Activated CD4-positive, alpha-beta T cell treated with anti-CD3 and anti-CD28 coated beads, Interleukin-2, amount 50 U/mL, for 1 hour (primary cell): ENCODE data around the gene RPUSD3.

Experiments
- DNase-seq: peaks from one replicate; pipeline ENCODE4 v3.0.0-alpha.2; 2020

Gene RPUSD3

GRCh38 chr3:9828801-9829755 lies 14.7 kb downstream of the RPUSD3 start:
- no peak for DNase-seq

DNA sequence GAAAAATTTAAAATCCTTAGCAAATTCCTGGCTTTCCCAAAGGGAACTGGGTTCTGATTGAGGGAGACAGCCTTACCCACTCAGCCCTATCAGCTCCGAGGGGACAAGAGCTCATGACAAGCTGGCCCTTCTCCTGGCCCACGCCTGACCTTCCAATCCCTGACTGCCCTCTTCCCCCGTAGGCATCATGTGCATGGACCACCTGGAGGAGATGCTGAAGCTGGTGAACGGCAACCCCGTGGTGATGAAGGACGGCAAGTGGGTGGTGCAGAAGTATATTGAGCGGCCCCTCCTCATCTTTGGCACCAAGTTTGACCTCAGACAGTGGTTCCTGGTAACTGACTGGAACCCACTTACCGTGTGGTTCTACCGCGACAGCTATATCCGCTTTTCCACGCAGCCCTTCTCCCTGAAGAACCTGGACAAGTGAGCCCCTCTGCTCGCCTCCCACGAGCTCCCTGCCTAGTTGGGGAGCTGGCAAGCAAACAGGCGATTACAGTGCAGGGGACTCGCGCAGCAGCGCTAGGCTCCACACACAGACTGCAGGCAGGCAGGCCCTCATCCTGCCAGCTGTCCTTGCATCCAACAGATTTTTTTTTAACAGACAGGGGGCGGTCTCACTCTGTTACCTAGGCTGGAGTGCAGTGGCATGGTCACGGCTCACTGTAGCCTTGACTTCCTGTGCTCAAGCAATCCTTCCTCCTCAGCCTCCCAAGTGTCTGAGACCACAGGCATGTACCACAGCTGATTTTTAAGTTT lies 16.8 kb downstream of the RPUSD3 start:
- no peak for DNase-seq

DNA sequence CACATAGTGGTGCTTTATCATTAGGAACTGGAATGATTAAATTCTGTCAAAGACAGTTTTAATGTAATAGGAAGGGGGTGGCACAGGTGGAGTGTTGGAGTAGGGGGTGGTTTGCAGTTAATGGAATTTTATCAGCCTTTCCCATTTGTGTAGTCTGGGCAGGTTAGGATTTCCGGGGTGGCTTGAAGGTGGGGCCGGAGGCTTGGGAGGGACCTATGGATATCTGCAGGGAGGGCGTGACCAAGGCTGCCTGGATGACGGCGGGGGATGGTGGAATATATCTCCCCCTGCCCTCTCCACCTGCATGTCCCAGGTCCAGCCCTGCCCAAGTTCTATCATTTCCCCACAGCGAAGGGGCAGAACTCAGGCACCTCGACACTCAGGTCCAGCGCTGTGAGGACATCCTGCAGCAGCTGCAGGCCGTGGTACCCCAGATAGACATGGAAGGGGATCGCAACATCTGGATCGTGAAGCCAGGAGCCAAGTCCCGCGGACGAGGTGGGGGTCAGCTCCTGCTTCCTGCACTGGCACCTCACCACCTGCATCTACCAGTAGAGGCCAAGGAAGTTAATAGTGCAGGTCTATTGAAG lies 18.3 kb downstream of the RPUSD3 start:
- no peak for DNase-seq

DNA sequence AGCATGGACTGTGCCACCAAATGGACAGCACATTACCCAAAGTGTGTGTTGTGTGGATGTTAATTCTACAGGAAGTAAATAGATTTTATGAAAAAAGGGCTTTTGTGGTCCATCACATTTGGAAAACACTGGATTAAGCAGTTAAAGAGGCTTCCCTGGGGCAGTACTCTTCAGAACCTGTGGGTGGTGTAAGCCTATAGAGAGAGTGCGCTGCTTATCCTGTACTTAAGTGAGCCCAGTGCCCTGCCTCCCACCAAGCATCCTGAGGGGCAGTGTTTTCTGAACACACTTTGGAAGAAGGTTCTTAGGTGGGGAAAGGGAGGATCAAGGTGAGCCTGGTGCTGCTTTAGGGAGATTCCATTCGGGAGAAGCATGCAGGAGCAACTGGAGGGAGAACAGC lies 22.9 kb downstream of the RPUSD3 start:
- no peak for DNase-seq

- DNase-seq = no peak
These were observed 23.3 kb downstream of the RPUSD3 start for GRCh38 chr3:9820543-9820942.

- no peak for DNase-seq
These were observed 25.0 kb downstream of the RPUSD3 start for GRCh38 chr3:9818666-9819335.

DNA sequence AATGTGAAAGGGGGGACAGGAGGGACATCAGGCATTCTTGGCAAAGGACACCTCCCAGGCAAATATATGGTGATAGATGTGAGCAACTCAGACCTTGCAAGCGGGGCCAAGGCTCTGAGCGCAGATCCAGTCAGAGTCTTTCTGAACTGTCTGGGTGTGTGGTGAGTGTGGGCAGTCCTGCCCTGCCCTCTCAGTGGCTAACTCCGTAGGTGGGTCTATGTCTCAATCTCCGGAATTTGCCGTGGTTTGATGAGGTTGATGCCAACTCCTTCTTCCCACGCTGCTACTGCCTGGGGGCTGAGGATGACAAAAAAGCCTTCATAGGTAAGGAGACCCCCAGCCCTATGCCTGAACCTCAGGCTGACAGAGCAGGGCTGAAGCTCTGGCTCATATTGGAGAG lies 26.4 kb downstream of the RPUSD3 start:
- no peak for DNase-seq

GRCh38 chr3:9815986-9816385 lies 27.8 kb downstream of the RPUSD3 start:
- no peak for DNase-seq

DNA sequence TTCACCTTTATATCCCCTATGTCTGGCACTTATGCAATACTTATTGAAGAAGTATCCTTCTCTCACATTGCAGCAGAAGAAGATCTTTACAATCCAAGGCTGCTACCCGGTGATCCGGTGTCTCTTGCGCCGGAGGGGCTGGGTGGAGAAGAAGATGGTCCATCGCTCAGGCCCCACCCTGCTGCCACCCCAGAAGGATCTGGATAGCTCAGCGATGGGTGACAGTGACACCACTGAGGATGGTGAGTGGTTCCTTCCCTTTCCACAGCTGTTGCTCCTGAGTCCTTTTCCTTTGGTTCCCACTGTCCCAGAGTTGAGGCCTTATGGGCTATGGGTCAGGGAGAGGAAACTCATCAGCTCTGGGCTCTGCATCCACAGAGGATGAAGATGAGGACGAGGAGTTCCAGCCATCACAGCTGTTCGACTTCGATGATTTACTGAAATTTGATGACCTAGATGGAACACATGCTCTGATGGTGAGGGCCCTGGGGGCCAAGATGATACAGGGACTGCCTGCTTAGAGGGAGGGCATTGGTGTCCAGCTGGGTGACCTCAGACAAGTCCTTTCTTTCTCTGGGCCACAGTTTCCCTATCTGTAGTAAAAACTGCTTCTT lies 30.8 kb downstream of the RPUSD3 start:
- no peak for DNase-seq

DNA sequence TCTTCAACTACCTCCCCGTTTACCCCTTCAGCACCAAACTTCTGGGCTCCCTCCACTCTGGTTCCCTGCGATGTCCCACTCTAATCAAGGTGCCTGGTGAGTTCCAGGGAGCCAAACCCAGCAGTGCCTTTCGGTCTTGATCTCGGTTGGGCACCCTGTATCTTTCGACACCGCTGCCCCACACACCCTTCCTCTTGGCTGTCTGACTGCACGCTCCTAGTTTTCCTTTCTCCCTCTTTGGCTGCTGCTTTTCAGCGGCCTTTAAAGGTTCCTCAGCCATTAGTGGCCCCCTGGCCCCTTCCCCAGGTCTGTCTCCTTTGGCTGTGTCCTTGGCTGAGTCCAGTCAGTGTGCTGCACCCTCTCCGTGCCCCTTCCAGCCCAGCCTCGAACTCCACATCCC lies 33.0 kb downstream of the RPUSD3 start:
- no peak for DNase-seq

GRCh38 chr3:9810433-9810770 lies 33.4 kb downstream of the RPUSD3 start:
- no peak for DNase-seq

- peak; percentile 38 for DNase-seq
These were observed 34.0 kb downstream of the RPUSD3 start, which contains the start of gene TTLL3 for GRCh38 chr3:9809615-9810432. Gene TTLL3 (plus strand): TSS chr3:9810262. CDS start chr3:9810662, 400 bp downstream.

- no peak for DNase-seq
These were observed 34.6 kb downstream of the RPUSD3 start for GRCh38 chr3:9809239-9809614.

DNA sequence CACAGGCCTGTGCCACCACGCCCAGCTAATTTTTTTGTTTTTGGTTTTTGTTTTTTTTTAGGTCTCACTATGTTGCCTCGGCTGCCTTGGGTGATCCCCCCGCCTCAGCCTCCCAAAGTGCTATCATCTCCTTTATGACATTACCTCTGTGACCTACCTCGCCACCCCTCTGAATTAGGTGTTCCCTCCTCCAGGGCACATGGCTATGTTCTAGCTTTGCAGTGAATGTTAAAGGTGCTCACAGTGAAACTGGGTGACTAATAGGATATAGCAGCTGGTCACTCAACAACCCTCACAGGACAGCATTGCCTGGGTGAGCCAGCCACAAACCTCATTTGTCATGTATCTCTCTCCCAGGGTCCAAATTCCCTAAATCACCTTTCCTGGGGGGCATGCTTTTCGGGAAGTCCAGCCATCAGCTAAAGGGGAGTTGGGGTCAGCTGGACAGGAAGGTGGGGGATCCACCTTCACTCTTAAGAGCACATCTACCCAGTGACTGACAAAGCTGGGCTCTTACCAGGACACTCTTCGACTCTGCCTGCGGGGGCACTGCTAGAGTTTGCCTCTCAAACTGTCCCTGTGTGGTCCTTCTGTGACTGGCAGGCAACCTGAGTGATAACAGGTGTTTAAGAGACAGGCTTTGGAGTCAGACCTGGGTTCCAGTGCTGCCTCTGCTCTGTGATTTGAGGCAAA lies 35.3 kb downstream of the RPUSD3 start:
- peak; percentile 53 for DNase-seq

DNA sequence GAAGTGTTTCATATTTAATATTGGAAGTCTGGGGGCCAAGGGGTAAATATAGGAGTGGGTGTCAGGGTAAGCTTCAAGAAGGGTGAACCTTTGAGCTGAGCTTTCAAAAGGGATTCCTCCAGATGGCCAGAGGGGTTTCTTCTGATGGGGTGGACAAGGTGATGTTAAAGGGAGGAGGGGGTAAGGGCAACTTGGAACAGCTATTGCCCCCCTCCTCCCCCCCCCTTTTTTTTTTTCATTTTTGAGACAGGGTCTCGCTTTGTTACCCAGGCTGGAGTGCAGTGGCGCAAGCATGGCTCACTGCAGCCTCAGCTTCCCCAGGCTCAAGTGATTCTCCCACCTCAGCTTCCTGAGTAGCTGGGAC lies 35.8 kb downstream of the RPUSD3 start:
- no peak for DNase-seq

GRCh38 chr3:9806688-9807589 lies 36.9 kb downstream of the RPUSD3 start:
- no peak for DNase-seq

GRCh38 chr3:9806137-9806536 lies 37.7 kb downstream of the RPUSD3 start:
- DNase-seq = no peak

DNA sequence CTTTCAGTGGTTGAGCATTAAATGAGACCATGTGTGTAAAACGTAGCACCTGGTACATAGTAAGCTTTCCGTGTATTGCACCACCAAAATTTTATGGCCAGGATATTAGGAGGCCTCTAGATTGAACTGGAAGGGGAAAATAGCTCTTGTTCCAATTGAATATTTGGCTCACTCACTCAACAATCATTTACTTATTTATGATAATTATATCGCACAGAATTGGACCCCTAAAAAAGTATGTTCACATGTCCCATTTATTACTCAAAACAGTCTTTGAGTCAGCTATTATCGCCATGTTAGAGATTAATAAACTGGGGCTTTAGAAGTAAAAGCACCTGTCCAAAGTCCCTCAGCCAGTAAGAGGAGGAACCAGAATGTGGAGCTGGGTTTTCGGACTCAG lies 38.8 kb downstream of the RPUSD3 start:
- no peak for DNase-seq

GRCh38 chr3:9803494-9803893 lies 40.3 kb downstream of the RPUSD3 start:
- DNase-seq = no peak

GRCh38 chr3:9800529-9800928 lies 43.3 kb downstream of the RPUSD3 start:
- DNase-seq = no peak
